ENCODE measurements around the gene CACTIN.

Gene CACTIN

DNA sequence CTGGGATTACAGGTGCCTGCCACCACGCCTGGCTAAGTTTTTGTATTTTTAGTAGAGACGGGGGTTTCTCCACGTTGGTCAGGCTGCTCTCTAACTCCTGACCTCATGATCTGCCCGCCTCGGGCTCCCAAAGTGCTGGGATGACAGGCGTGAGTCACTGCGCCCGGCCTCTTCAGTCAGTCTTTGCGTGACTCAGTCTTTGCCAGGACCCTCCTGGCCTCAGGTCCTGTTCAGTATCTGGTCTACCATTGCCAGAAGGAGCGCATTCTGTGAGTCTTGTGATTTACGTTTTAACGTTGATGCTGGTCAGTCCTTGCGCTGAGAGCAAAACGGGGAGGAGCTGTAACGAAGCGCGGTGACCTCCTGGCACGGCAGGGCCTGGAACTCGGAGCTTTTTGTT, 61.5 kb downstream of the CACTIN start:
- no peak for DNase-seq (ENCODE audit: low spot score)

DNA sequence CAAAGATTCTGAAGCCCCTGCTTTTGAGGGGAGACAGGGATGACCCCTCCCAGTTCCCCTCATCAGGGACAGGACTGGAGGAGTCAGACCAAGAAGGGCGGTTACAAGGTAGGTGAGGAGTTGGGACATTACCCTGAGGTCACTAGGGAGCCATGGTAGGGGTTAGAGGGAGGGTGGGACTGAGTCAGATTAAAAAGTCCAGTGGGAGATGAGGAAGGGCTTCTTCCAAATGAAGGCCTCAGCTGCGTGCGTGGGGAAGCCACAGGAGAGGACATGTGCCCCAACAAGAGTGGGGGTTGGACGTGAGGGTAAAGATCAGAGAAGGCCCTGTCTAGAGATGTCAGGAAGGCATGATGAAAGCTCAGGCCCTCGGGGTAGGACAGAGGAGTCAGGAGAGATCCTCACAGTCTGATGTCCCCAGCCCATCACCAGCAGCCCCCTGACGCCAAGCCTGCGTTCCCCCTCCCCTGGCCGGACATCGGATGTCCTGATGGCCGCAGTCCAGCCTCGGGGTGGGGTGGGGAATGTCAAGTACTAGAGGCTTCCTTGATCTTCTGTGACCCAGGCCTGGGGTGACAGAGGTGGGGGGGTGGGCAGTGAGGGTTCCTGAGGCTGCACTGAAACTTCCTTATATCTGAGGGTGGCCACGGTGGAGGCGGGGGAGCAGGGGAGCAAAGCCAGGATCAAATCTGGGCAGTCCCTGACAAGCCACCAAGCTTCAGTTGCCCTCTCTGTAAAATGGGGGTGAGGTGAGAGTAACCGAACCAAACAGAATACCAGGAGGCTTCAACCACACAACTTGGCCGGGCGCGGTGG, 62.7 kb downstream of the CACTIN start:
- DNase-seq (ENCODE audit: low spot score), result no peak
